Spleen (tissue), 7 donors: ENCODE results near the gene INO80D.
"Not testable (repeated sequence)": the region's sequence is repeated elsewhere in the genome, so short reads cannot be mapped to it uniquely, and the experiment has no call there.

ENCODE experiments used
- CTCF ChIP-seq, 11 experiments: fragments of 200-600 bp in 7 of 11; fragments of 450-650 bp in 4 of 11; sonication (generic) in 4 of 11; IDR thresholded peaks in 8 of 11; conservative IDR thresholded peaks in 3 of 11; 1 replicate in 7 of 11; 2 replicates in 4 of 11; pipeline versions ENCODE4 v1.4.0 to v1.8.0; 2016 to 2021; ENCODE audit warnings: antibody characterized with exemption in 11 of 11, inconsistent platforms in 4 of 11, mild to moderate bottlenecking in 1 of 11
- POLR2A ChIP-seq, 3 donors: fragments of 450-650 bp; IDR thresholded peaks; one replicate each; pipeline ENCODE4 v1.5.1; 2017; ENCODE audit warnings: antibody characterized with exemption in 3 of 3, mild to moderate bottlenecking in 1 of 3
- POLR2AphosphoS5 ChIP-seq, 3 donors: sonication (generic); formaldehyde crosslinking; IDR thresholded peaks; one replicate each; pipeline ENCODE4 v1.5.1; 2017; ENCODE audit warnings: antibody characterized with exemption in 3 of 3
- donor health status: DM: no; HTN: no; CAD: no; lungs with moderate emphysema.
- donor health status: DM: no; HTN: no; CAD: no.
- donor health status: DM: no; HTN: no; CAD: no.

GRCh38 chr2:205978728-205979127, 107.2 kb downstream of the INO80D start:
- TF ChIP-seq CTCF (IDR thresholded peaks at IDR 0.05 in 8 of 11, conservative IDR thresholded peaks at IDR 0.05 in 3 of 11); POLR2A (IDR thresholded peaks at IDR 0.05); POLR2AphosphoS5 (IDR thresholded peaks at IDR 0.05): not testable (repeated sequence)
